GM19324 (cell line): ENCODE data around the gene SDC3.
"Not testable (repeated sequence)": the region's sequence is repeated elsewhere in the genome, so short reads cannot be mapped to it uniquely, and the experiment has no call there.

ENCODE experiments used
- ATAC-seq: cut with Tn5 transposase; IDR thresholded peaks from one replicate; pipeline ENCODE4 v1.9.1; 2021; ENCODE audit warnings: mild to moderate bottlenecking, moderate library complexity; ENCODE audit not compliant: unreplicated experiment, low FRiP score

Gene SDC3

DNA sequence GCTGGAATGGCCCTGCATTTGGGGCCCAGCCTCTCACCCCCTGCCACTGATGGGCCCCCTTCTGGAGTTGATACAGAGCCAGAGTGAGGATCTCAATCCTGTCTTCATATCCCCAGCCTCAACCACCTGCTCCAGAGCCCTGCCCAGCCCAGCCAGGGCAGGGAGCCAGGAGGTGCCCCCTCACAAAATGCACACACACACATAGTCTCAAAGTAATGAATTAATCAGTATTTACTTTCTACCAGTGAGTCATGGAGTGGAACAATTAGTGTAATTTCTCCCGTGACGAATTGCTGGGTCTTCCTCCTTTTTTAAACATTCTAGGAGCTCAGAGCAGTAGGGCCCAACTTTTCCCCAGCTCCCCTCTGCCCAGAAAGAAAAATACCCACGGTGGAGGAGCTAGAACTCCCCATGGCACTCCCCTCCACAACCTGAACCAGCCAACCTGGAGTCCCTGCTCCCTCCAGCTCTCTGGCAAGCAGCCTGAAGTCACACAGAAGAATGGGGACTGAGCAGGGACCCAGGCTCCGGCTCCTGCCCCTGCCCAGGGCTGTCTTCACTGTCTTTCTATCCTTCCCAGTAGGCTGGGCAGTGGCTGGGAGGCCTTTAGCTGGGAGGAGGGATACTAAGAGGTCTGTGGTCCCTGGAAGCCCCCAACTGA, 29.3 kb downstream of the SDC3 start:
- no peak for ATAC-seq

- ATAC-seq, result no peak
Observed at GRCh38 chr1:30878559-30878958, 30.0 kb downstream of the SDC3 start.

GRCh38 chr1:30878016-30878415, 30.5 kb downstream of the SDC3 start:
- ATAC-seq, result no peak

DNA sequence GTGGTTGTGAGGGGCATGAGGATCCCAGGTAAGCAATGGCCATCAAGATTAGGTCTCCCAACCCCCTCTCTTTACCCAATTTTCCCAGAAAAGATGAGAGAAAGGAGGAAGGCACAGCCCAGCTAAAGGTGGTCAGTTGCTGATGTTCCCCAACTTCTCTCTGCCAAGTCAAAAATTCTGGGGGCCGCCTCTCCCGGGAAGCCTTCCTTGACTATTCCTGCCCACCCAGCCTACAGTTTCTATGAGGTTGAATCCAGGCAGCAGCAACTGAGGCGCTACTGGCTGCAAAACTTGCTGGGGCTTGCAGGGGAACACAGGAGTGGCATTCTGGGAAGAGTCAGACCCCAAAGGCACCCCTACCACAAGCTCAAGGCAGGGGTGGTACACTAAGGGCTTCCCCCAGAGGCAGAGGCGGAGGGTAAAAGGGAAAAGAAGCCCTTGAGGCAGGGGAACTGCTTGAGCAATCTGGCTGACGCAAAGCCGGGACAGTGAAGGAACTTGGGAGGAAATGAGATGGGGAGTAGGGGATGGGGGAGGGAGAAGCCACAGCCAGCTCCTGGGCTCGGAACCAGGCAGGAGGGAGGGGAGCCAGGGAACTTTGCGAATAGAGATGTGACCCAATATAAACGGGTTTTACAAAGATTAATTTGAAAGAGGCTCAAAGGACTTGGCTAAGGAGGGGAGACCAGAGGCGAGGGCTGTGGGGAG, 31.2 kb downstream of the SDC3 start:
- no peak for ATAC-seq

DNA sequence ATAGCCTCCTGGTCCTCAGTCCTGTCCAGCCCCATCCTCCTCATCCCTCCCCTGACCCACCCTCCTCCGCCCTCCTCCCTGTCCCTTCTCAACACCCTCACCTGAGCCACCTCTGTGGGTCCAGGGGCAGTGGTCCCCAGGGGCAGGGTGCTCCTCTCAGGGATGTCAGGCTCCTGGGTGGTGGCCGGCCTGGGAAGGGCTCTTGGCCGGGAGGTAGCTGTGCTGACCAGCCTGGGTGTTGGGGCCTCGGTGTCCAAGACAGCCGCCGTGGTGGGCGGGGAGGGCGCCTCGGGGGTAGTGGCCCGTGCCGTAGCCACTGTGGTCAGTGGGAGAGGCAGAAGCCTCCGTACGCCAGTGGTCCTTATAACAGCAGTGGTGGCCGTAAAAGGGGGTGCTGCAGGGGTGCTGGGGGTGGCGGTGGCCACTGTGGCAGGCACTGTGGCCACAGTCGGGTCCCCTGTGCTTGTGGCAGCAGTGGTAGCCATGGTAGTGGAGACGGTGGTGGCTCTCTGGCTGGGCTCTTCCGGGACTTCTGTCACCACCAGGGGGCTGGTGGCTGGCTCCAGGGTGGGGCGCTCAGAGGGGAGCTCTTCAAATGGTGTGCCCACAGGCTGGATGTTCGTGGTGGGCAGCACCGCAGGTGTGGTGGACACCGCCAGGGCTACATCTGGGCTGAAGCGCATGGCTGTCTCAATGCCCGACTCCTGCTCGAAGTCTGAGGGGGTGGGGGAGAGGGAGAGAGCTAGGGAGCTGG, 31.9 kb downstream of the SDC3 start:
- ATAC-seq, result no peak

DNA sequence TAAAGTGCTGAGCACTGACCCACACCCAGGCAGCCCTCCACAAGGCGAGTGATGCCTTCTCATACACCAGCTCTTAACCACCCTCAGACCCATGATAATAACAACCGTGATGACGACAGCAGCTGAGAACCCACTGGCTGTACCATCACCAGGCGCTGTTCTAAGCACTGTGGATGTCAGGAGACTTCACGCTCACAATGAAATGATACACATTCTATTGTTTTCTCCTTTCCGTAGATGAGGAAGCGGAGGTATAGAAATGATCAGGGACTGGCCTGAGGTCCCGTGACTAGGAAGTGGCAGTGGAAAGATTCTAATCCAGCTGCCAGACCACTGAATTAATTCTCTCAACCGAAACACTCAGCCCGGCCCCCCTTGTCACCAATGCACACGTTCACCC, 32.6 kb downstream of the SDC3 start:
- no peak for ATAC-seq

- no peak for ATAC-seq
Observed at GRCh38 chr1:30875197-30875596, 33.4 kb downstream of the SDC3 start.

DNA sequence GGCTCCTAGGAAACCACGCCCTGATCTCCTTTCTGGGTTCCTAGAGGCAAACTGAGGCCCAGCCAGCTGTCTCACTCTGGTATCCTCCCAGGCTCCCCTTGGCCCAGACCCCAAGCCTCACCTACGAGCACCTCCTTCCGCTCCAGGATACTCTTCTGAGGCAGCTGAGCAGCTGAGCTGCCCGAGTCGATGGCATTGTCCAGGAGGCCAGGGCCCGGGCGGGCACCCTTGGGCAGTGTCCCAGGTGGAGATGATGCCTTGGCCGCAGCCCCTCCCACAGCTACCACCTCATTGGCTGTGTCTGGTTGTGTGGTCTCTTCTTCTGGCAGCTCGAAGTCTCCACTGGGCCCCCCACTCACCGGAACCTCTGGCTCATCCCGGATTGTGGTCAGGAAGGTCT, 34.4 kb downstream of the SDC3 start:
- ATAC-seq, result no peak

DNA sequence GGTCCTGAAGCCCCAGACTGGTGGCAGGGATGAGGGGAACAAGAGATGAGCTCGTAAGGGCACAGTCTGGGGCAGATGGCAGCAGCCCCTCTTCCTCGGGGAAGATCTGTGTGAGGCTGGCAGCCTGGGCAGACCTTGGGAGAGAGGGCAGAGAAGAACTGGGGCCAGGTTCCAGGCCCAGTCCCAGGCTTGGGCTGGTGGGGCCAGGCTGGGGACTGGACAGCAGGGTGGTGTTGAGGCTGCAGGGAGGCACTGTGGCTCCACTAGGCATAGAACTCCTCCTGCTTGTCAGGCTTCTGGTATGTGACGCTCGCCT, 35.7 kb downstream of the SDC3 start:
- no peak for ATAC-seq

DNA sequence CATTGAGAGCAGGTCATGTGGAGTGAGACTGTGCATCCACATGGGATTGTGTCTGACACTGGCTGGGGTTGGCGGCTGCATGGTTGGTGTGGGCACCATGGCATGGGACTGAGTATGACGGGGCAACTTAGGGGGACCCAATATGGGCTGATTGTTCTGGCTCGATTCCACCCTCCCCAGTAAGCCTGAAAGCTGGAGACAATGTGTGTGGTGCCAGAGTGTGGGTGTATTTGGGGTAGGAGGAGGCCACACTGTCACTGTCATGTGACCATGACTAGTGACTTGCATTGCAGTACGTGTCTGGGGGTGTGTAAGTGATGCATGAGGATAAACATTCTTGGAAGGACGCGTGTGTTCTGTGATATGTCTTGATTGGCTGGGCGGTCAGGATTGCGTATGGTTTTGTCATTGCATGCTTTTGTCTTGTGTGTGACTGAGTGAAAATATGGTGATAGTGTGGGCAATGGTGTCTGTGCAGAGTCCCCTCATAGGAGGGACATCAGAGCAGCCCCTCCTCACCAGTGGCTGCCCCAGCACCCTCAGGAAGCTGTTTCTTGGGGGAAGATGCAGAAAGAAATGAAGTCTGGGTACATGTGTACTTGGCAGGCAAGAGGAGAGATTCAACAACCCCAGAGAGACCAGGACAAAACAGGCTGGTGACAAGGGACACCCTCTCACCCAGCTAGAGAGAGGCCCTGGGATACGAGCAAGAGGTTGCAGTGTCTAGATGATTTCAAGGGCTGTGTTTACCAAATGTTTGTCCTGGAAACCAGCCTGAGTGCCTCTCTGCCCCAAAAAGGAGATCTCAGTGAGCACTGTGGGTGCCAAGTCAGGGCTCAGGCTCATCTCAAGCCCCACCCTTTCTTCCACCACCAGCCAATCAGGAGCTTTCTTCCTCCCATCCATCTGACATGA, 36.3 kb downstream of the SDC3 start:
- ATAC-seq, result no peak

DNA sequence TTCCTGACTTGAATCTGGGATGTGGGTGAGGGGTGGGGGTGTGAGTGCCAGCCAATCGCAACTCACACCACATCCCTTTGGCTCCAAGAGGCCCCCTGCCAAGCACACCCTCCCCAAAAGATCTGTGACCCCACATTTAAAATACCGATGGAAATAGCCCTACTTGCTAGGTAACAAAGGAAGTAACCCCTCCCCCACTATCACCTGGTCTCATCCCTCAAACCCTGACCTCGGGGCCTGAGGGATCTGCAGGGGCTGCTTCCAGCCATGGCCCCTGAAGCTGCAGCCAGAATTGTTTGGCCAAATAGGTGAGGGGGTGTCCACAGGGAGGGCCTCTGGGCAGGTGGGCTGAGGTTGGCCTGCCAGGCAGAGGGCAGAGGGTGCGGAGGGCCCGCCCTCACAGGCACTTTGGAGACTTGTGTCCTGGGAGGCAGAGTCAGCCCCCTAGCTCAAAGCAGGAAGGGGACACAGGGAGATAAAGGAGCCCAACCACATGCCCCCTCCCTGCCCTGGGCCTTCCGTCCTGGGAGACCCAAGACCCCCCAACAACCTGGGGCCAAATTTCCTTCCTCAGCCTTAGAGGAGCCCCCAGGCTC, 37.2 kb downstream of the SDC3 start:
- ATAC-seq, result no peak

DNA sequence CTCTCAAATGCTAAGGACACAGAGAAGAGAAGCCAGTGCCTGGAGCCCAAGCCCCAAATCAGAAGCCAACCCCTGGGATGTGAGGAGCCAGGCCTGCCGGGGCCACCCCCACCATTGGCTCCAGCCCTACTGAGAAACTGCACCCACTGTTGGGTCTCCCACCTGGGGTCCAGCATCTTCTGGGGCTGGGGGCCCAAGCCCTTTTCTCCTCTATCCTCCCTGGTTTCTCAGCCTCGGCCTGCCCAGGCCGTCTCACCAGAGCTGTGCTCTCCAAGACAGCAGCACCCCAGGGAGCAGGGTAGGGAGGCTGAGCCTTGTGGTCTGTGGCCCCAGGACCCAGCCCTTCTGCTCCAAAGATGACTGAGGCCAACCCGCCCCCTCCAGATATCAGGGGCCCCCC, 37.9 kb downstream of the SDC3 start:
- no peak for ATAC-seq

DNA sequence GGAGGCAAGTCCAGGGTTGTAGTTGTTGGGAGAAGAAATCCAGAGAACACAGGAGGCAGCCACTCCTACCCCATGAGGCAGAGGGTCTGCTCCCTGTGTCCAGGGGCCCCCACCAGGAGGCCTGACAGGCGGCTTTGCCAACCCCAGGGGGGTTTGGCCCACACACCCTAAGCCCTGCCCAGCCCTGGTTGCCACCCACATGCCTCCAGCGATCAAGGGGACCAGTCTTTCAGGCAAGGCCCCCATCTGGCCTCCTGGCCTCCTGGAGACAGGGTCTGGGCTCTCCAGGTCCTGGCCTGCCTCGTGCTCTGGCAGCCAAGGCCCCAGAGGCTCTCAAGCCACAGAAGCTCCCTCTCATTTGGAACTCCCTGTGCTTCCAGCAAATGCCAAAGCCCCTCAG, 38.5 kb downstream of the SDC3 start:
- no peak for ATAC-seq

DNA sequence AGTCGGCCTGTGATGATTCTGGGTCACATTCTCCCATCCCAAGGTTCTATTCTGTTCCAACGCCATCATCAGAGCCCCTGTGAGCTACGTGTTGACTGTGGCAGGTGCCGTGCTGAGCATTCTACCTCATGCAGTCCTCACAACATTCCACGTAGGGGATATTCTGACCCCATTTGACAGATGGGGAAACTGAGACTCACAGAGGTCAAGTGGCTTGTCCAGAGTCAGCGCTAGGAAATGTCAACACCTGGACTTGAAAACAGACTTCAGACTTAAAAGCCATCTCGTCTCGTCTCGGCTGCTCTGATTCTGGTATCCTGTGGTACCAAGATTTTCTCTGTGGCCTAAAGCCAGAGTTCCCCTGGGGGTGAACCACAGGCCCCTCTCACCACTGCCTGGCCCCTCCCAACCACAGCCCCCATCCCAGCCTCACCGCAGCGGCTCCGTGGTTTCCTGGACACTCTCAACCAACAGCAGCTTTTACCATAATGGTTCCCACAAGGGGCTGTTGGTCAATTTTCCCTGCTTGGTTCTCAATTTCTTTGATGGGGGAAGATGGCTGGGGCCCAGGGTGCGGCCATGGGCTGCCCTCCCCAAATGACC, 39.6 kb downstream of the SDC3 start:
- peak; percentile 53 for ATAC-seq

GRCh38 chr1:30868057-30868456, 40.5 kb downstream of the SDC3 start:
- ATAC-seq, result not testable (repeated sequence)

GRCh38 chr1:30867537-30867936, 41.0 kb downstream of the SDC3 start:
- ATAC-seq, result no peak

GRCh38 chr1:30866594-30866993, 42.0 kb downstream of the SDC3 start:
- no peak for ATAC-seq

- ATAC-seq, result no peak
Observed at GRCh38 chr1:30864681-30865080, 43.9 kb downstream of the SDC3 start.

DNA sequence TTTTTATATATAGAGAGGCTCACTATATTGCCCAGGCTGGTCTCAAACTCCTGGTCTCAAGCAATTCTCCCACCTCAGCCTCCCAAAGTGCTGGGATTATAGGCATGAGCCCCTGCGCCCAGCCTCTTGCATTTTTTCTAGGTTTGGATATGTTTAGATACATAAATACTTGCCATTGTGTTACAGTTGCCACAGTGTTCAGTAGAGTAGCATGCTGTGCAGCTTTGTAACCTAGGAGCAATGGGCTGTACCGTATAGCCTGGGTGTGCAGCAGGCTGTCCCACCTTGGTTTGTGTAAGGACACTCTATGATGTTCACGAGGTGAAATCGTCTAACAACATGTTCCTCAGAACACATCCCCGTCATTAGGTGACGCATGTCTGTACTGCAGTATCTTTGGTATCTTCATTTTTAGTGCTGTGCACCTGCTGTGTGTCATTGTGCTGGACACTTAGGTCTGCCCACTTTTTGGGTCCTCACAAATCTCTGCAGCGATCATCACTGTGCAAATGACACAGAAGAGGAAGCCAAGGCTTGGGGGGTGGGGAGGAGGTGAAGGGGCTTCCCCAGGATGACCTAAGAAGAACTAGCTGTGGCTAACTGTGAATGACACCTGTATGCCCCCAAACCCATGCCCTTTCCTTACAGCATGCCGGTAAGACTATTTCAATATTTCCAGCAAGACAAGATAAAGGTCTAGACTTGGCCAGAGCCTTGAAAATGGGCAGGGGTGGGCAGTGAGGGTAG, 44.5 kb downstream of the SDC3 start:
- no peak for ATAC-seq
